ENCODE results near the gene MAP3K12. TPM values are rescaled to one million over a fixed set of nuclear protein-coding genes. Genes with fewer than 3 reads are reported as not detected.

The MAP3K12 gene
- total RNA-seq, 2 donors from 2014 or later, result 5.5 to 8.1 TPM

- H3K9me3 ChIP-seq (ENCODE audit: control insufficient read depth, low read length), result no peaks in the 10 kb centered on the region
- WGBS, 2 experiments (ENCODE audit: insufficient coverage in 1 of 2, insufficient read length in 1 of 2), result 86 to 91% methylated on average over 6 to 9 of the region's 9 CpGs
- no peak for TF ChIP-seq CTCF (conservative IDR thresholded peaks at IDR 0.05)
- DNase-seq, result peak; percentile 53
- Mint-ChIP-seq H3K4me1 (peaks cover 2% of the 10 kb centered on the region), H3K4me3 (no peak within 1 kb of the TSS), H3K36me3 (ENCODE audit: low read depth) (peaks cover 31% of the 10 kb centered on the region), H3K27ac (no peak within 1 kb of the TSS), H3K27me3 (ENCODE audit: insufficient read depth) (no peaks in the 10 kb centered on the region), H3K9me3 (no peaks in the 10 kb centered on the region)
- no peak within 1 kb of the TSS for H3K27ac ChIP-seq (ENCODE audit: low read depth, low read length)
- H3K9ac ChIP-seq (ENCODE audit: extremely low read depth, low read length, poor library complexity, severe bottlenecking), result no peak within 1 kb of the TSS
- H3K4me1 ChIP-seq (ENCODE audit: control insufficient read depth, insufficient read depth, low read length), result peaks cover 2% of the 10 kb centered on the region
- no peak within 1 kb of the TSS for H3K4me3 ChIP-seq (ENCODE audit: low read length)
- H3K27me3 ChIP-seq (ENCODE audit: control insufficient read depth, insufficient read depth, low read length, poor library complexity, severe bottlenecking), result no peaks in the 10 kb centered on the region
- H3K36me3 ChIP-seq (ENCODE audit: control insufficient read depth, insufficient read depth, low read length), result peaks cover 47% of the 10 kb centered on the region
Observed at GRCh38 chr12:53506881-53507602, 7.8 kb upstream of the MAP3K12 start, which contains the start of gene NPFF. TSS of gene NPFF (minus strand) at chr12:53507484. CDS start at chr12:53507474, 10 bp downstream.

- WGBS, 2 experiments (ENCODE audit: insufficient coverage in 1 of 2, insufficient read length in 1 of 2), result 66 to 84% methylated on average over 2 of the region's 2 CpGs
- H3K9ac ChIP-seq (ENCODE audit: extremely low read depth, low read length, poor library complexity, severe bottlenecking), result no peak overlapping the region
Observed at GRCh38 chr12:53506450-53506785, 7.2 kb upstream of the MAP3K12 start.

More at GRCh38 chr12:53506450-53506785, 7.2 kb upstream of the MAP3K12 start:
- no peaks in the 10 kb centered on the region for H3K27me3 ChIP-seq (ENCODE audit: control insufficient read depth, insufficient read depth, low read length, poor library complexity, severe bottlenecking)
- peaks cover 7% of the 10 kb centered on the region for H3K4me1 ChIP-seq (ENCODE audit: control insufficient read depth, insufficient read depth, low read length)
- no peaks in the 10 kb centered on the region for H3K9me3 Mint-ChIP-seq
- H3K27me3 Mint-ChIP-seq (ENCODE audit: insufficient read depth), result no peaks in the 10 kb centered on the region
- H3K27ac ChIP-seq (ENCODE audit: low read depth, low read length), result no peak overlapping the region
- H3K4me3 Mint-ChIP-seq, result no peak overlapping the region
- no peak overlapping the region for H3K4me3 ChIP-seq (ENCODE audit: low read length)
- H3K36me3 Mint-ChIP-seq (ENCODE audit: low read depth), result peaks cover 29% of the 10 kb centered on the region
- no peak for DNase-seq
- H3K9me3 ChIP-seq (ENCODE audit: control insufficient read depth, low read length), result no peaks in the 10 kb centered on the region
- peaks cover 5% of the 10 kb centered on the region for H3K4me1 Mint-ChIP-seq
- H3K27ac Mint-ChIP-seq, result no peak overlapping the region
- peaks cover 45% of the 10 kb centered on the region for H3K36me3 ChIP-seq (ENCODE audit: control insufficient read depth, insufficient read depth, low read length)
- TF ChIP-seq CTCF (conservative IDR thresholded peaks at IDR 0.05), result no peak
